ENCODE measurements around the gene SBNO2. TPM values are rescaled to one million over a fixed set of nuclear protein-coding genes. Genes with fewer than 3 reads are reported as not detected.

SBNO2 gene
- polyA plus RNA-seq, 3 donors, result 0.71 to 75.0 (median 2.6) TPM

GRCh38 chr19:1131718-1132551 lies 42.1 kb downstream of the SBNO2 start:
- H3K27me3 ChIP-seq (ENCODE audit: control insufficient read depth in 2 of 2, insufficient read depth in 2 of 2, low read length in 2 of 2), result no peaks in the 10 kb centered on the region
- peaks cover 39 to 54% of the 10 kb centered on the region in 2 donors for H3K36me3 ChIP-seq (replicated peaks in 1 of 2; ENCODE audit: control insufficient read depth in 1 of 2, insufficient read depth in 2 of 2, low read length in 2 of 2)
- Mint-ChIP-seq H3K36me3 (peaks cover 32 to 61% of the 10 kb centered on the region in 2 donors), H3K9me3 (peaks cover 0 to 5% (median 2%) of the 10 kb centered on the region in 7 donors), H3K27me3 (ENCODE audit: low read depth in 3 of 3) (peaks cover 0 to 5% (median 0%) of the 10 kb centered on the region in 3 donors), H3K4me3 (peak overlapping the region; percentile 89 to 93), H3K4me1 (peaks cover 39% of the 10 kb centered on the region), H3K27ac (peak overlapping the region; percentile 89 to 95 (median 91))
- H4K20me1 ChIP-seq (ENCODE audit: insufficient read depth, low read length), result peaks cover 91% of the 10 kb centered on the region
- peak overlapping the region; percentile 82 for H3K4me2 ChIP-seq (replicated peaks; ENCODE audit: extremely low read depth, low read length, poor library complexity, severe bottlenecking)
- DNase-seq, result peak; percentile 92 to 96 (median 95)
- H2AFZ ChIP-seq (ENCODE audit: insufficient read depth, low read depth, low read length, poor library complexity, severe bottlenecking), result peak overlapping the region; percentile 31
- peak overlapping the region; percentile 64 to 82 (median 64) for H3K4me3 ChIP-seq (replicated peaks in 1 of 3; ENCODE audit: low read depth in 2 of 3, low read length in 3 of 3)
- H3K9me3 ChIP-seq (replicated peaks in 1 of 2; ENCODE audit: control insufficient read depth in 1 of 2, insufficient read depth in 1 of 2, low read length in 2 of 2), result peaks cover 0 to 4% of the 10 kb centered on the region in 2 donors
- 0% methylated on average over 51 of the region's 64 CpGs for WGBS (ENCODE audit: insufficient coverage)
- H3K9ac ChIP-seq (ENCODE audit: insufficient read depth, low read length, poor library complexity, severe bottlenecking), result peak overlapping the region; percentile 84
- H3K79me2 ChIP-seq (ENCODE audit: insufficient read depth, low read length), result peaks cover 87% of the 10 kb centered on the region
- H3K27ac ChIP-seq (ENCODE audit: low read depth in 1 of 2, low read length in 2 of 2), result peak overlapping the region; percentile 87 to 91
- H3K4me1 ChIP-seq (ENCODE audit: control insufficient read depth in 1 of 2, insufficient read depth in 2 of 2, low read length in 2 of 2), result peaks cover 38 to 44% of the 10 kb centered on the region in 2 donors
- intact Hi-C loops (cut with micrococcal nuclease), result loop anchor here in 1 of 2 donors (5.0 kb wide), 1 partner anchor 40 kb away; the partner anchor contains the start of gene SBNO2
- peak; percentile 21 for TF ChIP-seq CTCF (IDR thresholded peaks at IDR 0.05)
